SH-SY5Y (cell line): ENCODE data around the gene TSEN34.

Experiments used
- GATA2 ChIP-seq: IDR thresholded peaks from 2 replicates; pipeline ENCODE4 v1.6.1; 2011; ENCODE audit warnings: mild to moderate bottlenecking, low read depth, low read length
- GATA3 ChIP-seq: IDR thresholded peaks from 2 replicates; pipeline ENCODE4 v1.6.1; 2011; ENCODE audit warnings: low read depth, mild to moderate bottlenecking, low read length, moderate library complexity

DNA sequence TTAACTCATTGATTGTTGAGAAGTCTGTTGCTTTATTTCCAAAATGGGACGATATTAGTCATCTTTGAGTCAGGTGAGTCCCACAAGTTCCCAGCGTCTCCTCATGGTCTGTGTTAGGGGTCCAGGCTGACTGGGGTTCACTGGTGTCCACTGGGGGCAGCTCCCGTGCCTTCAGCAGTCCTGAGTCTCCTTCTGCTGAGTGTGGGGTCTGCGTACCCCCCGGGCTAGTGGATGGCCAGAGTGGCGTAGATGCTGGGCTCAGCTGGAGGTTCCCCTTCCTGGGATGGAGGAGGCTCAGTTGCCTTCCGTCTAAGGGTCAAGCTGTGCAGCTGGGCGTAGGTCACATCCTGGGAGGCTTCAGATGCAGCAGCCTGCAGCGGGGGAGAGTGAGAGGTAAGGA, 25.8 kb downstream of the TSEN34 start:
- TF ChIP-seq GATA2: no peak
- no peak for TF ChIP-seq GATA3
